Hematopoietic multipotent progenitor cell treated with erythropoietin and hydrocortisone succinate and interleukin-3 and kit ligand, for 15 days (in vitro differentiated cells): ENCODE measurements around the gene TMEM59L.

Source experiments
- DNase-seq: peaks from one replicate; pipeline ENCODE4 v3.0.0-alpha.2; 2015; ENCODE audit warnings: low spot score

The TMEM59L gene

DNA sequence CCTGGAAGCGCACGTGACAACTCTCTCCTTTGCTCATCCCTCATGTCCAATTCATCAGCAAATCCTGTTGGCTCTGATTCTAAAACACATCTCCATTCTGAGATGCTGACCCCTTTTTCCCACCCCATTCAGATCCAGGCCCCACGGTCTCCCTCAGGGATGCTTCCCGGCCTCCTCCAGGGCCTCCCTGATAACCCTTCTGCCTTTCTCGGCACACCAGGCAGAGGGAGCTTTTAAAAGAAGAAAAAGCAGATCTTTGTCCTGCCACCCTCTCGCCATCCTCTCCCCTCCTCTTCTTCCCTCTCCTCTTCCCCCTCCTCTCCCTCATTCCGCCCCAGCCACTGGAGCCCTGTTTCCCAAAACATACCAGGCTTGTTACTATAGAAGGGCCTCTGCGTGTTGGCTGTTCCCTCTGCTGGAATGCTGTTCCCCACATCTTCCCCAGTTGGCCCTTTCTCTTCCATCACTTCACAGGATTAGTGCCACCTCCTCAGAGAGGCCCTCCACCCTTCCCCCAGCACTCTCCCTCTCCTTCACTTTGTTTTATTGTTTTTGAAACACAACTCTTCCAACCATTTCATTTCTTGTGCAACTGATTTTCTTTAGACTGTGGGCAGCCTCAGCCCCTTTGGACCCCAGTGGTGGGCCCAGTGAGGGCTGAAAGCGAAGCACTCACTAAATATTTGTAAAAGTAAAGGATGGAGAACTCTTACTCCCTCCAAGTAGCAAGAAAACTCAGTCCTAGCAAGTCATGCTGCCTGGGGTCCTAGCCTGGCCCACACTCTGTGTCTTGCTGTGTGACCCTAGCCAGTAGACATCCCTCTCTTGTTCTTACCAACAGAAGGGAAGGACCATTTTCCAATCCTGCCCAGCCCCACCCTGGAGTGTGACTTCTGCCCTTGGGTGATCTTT is 3.6 kb upstream of the TMEM59L start:
- no peak for DNase-seq

DNA sequence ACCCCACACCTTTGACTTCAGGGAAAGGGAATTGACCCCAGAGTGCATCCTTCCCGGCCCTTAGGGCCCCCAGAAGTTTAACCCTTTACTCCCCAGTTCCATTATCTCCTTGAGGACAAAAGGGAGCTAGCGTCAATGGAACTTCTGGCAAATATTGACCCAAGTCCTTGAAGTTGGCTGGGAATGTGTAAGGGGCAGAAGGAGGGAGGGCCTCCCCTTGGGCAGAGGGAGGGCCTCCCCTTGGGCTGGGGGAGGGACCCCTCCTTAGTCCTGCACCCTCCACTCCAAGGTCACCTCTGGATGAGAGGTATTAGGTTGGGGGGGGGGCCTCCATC is 3.0 kb upstream of the TMEM59L start:
- DNase-seq = no peak

DNA sequence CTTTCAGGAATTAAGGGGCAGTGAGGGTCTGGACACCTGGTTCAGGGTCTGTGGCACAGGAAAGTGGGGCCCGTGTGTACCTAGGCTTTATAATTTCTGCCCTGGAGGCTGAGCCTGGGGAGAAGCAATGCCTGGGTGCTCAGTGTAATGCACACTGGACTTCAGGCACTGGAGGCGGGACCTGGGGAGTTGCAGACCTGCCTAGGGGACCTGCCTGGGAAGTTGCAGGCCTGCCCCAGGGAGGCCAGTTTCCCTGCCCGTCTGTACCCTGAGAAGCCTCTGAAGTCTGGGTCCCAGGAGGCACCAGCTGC is 2.5 kb upstream of the TMEM59L start:
- DNase-seq = no peak

DNA sequence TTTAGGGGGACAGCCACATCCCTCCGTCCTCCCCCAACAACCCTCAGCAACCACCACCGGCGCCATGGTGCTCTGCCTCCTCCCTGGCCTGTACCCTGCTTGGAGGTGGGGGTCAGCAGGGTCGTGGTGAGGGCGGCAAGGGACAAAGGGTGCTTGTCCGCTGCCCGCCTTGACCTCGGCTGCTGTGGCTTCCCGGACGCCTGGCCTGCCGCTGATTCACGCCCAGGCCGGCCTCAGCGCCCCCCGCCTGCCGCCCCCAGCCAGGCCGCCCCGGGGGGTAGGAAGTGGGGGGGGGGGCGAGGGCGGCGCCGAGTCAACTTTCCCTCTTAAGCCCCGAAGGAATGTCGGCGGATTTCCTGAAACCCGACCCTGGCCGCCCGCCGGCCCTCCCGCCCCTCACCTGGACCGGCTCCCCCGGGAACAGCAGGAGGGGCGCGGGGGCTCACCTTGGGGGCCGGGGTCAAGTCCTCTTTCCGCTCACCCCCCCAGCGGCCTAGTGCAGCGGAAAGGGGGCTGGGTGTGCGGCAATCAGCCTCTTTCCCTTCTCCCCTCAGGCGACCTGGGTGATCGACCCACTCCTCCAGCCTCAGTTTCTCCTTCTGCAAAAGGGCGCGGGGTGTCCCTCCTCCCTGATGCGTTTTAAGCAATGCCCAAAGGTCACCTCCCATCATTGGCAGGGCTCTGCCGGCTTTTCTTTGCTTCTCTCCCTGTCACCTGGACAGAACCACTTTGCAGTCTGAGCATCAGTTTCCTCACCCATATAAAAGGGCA is 1.9 kb upstream of the TMEM59L start:
- no peak for DNase-seq

DNA sequence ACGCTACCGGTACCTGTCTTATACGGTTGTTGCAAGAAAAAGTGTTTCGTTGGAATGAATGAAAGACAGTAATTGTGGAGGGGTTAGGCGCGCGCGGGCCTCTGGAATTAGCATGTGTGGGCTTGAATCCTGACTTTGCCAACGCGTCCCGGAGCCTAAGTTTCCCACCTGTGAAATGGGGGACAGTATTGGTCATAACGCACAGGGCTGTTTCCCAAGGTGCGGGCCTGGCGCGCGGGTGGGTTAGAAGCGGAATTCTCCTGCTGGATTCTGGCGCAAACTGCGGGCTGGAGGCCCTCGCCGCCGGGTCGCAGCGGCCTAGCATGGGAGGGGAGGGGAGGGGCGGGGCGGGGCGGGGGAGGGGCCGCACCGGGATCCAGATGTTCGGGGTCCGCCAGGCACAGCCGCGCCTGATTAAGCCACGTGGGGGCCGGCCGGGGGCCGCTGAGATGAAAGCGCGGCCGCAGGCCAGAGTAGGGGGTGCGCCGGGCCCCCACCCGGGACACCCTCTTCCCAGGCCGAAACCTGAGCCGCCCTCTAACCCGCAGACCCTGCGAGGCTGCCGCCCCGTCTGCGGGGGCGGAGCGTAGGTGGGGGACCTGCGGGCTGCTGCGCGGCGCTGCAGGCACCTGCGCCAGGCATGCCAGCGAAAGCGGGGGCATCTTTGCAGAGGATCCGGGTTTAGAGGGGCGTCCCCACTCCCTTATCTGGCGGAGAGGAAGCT is 1.2 kb upstream of the TMEM59L start:
- DNase-seq = no peak

DNA sequence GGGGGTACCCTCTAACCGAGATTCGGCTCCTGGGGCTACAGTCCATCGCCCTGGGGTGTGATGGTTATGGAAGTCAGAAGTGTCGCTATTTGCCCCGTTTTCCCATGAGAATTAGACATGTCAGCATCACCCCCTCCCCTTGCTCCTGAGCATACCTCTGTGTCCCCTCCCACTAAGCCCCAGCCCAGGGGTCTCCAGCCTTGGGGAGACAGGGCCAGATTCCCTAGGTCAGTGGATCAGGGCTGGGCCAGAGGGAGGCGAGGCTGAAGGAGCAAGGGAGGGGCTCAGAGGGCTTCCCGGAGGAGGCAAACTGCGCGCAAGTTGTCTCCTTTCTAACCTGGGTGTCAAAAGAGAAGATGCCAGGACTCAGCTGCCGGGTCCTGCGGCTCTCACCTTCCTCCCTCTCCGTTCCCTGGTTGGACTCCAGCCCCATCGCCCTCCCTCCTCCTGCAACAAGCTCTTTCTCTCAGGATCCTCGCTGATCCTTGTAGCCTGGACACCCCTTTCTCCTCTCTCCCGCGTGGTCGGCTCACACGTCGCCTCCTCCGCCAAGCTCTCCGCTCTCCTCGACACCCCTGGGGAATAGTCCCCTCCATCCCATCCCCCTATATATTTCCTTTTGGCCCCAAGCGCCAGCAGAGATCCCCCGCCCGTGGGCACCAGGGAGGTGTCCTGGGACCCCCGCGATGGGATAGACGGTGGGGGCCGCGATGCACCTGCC is 459 bp upstream of the TMEM59L start:
- no peak for DNase-seq

DNA sequence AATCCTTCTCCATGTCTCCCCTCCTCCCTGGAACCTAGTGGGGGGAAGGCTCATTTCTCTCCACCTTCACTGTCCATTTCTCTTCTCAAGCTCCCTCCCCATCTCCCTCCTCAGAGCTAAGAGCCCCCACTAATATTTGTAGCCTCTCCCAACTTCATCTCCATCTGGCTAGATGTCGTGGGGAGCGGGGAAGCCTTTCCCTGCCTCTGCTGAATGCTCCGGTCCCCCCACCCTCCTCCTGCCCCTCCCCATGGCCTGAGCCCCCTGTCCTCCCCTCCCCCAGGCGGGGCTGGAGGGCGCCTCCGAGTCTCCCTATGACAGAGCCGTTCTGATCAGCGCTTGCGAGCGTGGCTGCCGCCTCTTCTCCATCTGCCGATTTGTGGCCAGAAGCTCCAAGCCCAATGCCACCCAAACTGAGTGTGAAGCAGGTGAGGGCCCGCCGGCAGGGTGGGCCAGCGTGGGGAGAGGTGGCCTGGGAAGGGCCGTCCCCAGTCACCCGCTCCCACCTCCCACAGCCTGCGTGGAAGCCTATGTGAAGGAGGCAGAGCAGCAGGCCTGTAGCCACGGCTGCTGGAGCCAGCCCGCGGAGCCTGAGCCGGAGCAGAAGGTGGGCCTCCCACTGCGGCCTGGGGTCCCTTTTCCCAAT is 1.0 kb downstream of the TMEM59L start:
- DNase-seq = no peak

DNA sequence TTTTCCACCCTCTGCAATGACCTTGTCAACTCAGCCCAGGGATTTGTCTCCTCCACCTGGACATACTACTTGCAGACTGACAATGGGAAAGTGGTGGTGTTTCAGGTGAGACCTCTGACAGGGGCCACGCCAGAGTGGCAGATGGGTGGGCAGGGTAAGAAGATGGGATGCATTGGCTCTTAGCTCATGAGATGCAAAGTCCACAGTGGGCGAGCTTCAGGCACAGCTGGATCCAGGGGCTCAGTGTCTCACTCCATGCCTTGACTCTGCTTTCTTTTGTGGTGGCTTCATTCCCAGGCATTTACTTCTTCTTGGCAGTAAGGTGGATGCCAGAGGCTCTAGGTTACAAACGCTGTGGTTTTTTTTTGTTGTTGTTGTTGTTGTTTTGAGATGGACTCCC is 3.4 kb downstream of the TMEM59L start:
- DNase-seq = no peak

DNA sequence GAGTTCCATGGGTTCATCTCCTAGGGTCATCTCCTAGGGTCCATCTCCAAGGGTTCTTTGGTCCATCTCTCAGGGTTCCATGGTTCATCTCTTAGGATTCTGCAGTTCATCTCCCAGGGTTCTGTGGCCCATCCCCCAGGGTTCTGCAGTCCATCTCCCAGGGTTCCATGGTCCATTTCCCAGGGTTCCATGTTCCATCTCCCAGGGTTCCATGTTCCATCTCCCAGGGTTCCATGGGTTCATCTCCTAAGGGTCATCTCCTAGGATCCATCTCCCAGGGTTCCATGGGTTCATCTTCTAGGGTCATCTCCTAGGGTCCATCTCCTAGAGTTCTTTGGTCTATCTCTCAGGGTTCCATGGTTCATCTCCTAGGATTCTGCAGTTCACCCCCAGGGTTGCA is 4.9 kb downstream of the TMEM59L start:
- DNase-seq = no peak

DNA sequence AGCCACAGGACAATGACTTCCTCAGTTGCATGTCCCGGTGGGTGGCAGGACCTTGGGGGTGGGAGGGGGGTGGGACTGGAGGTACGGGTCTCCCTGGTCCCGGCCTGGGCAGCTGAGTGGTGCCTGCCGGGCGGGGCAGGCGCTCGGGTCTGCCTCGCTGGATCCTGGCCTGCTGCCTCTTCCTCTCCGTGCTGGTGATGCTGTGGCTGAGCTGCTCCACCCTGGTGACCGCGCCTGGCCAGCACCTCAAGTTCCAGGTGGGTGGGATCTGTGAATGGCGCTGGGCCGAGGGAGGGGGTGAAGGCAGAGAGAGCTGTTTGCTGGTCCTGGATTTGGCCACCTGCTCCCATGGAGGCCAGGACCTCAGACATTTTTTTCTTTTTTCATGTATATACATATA is 5.6 kb downstream of the TMEM59L start:
- no peak for DNase-seq

DNA sequence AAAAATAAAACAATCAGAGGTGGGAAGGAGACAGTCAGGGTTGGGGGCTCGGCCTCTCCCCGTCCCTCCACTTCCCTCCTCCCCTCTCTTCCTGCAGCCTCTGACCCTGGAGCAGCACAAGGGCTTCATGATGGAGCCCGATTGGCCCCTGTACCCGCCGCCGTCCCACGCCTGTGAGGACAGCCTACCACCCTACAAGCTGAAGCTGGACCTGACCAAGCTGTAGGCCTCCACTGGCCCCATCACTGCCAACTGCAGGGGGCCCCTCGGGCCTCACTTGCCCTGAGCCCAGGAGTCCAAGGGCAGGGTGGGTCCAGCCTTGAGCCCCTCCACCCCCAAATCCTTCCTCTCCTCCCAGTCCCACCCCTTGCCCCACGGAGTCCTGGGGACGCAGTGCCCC is 7.6 kb downstream of the TMEM59L start:
- no peak for DNase-seq

DNA sequence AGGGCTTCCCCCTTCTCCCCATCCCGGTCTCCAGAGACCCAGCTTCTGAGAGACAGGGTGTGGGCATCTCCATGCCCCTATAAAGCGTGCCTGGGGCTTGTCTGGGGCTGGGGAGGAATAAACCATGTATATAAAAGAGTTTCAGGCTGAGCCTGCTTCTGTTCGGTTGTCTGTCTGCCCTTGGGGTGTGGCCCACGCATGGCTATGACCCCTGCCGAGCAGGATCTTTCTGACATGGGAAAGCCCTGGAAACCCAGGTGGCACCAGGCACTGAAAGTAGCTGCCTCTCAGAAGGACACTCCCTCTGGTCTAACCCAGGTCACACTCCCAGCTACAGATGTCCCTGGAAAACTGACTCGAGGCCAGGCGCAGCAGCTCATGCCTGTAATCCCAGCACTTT is 8.2 kb downstream of the TMEM59L start:
- DNase-seq = no peak

DNA sequence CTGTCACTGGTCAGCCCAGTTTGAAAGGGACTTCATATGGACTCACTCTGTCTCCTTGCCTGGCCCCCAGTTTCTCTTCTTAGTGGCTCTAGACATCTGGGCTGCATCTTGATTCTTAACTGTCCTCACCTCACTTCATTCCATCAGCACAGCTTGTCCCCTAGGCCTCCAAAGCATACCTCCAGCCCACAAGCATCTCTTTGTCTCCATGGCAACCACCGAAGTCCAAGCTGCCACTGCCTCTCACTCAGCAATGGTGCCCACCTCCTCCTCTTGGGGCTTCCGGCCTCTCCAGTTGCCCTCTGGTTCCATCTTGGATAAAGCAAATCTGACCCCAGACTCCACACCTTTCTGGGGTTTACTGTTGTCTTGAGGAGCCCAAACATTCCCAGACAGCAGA is 14.2 kb downstream of the TMEM59L start:
- no peak for DNase-seq

DNA sequence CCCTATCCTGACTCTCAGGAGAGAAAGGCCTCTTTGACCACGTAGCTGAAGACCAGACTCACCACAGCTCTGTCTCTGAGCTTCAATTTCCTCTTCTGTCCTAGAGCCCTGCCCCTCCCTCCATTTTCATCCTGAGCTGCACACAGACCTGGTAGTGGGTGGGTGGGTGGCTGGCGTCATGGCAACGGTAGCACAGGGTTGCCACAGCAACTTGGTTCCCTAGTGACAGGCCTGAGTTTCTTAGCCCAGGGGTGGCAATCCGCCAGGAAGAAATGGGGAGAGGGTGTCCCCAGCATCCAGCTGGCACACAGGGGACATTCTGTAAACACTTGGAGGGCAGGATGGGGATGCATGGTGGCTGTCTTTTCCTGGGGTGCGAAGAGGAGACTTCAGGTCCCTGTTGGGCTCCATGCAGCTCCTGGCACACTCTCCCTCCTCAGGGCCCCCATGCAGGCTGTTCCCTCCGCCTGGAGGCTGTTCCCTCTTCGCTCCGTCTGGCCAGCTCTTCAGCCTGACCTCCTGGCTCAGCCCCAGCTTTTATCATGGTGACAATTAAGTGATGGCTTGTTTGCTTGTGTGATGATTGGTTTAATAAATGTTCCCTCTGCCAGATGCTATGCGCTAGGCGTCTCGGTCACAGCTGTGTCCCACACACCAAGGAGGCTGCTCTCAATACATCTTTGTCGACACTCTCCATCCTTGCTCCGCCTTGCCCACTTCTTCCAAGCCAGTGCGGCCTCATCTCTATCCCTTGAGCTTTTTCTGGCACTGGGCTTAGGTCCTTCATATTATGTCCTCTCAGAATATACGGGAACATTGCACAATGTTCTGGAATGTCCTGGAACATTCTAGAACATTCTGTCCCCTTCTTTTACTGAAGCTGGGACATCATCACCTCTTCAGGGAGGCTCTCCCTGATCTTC is 16.8 kb downstream of the TMEM59L start:
- DNase-seq = no peak

DNA sequence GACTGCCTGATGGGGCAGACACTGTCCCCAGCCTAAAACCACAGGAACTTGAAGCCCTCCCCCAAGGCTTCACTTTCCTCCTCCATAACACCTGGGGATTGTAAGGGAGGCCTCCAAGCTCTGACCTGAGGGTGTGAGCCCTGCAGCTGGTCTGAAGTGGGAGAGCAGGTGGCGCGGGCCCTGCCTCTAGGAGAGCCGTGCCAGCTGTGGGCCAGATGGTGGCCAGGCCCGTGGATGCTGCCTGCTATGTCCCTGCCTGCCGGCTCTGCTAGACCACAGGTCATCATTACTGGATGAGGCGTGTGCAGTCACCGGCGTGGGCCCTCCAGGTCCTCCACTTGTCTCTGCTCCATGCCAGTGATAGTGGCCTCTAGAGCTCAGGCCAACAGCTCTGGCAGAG is 20.7 kb downstream of the TMEM59L start:
- DNase-seq = no peak

DNA sequence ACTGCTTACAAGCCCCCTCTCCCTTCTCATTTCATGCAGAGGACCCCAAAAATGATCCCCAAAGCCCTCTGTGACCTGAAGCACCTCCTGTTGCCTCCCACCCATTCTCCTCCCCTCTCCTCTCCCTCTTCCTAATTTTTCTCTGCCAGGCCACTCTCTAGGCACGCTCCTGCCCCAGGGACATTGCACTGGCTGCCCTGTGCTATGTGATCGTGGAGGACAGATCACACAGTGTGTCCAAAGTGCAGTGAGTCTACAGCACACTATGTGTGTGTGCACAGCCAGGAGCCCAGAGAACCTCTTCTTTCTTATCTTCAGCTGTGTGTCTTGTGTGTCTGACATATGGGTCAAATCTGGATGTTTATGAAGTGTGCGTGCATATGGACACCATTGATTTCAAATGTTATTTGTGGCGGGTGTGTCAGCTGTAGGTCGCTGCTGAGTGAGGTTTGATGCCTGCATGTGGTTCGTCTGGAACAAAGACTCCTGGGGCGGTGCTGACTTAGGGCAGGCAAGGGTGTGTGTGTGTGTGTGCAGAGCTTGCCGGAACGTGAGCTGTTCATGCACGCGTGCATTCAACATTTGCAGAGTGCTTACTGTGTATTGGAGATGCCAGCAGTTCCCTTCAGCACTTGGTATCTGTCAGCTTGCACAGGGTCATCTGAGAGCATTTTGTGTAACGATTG is 22.1 kb downstream of the TMEM59L start:
- DNase-seq = no peak

DNA sequence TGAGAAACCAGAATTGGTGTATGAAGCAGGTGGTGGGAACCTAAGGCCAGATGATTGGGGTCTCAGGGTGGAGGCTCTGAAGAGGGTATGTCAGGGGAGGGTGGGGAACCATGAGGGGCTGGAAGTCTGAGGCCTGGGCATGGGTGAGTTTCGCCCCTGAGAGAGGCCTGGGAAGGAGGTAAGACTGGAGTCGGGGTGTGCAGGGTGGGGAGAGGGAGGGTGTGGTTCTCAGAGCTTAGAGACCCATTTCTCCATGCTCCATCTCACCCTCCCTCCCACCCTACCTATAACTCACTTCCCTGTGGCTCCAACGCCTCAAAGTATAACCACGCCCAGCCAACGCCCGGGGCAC is 23.1 kb downstream of the TMEM59L start:
- no peak for DNase-seq

DNA sequence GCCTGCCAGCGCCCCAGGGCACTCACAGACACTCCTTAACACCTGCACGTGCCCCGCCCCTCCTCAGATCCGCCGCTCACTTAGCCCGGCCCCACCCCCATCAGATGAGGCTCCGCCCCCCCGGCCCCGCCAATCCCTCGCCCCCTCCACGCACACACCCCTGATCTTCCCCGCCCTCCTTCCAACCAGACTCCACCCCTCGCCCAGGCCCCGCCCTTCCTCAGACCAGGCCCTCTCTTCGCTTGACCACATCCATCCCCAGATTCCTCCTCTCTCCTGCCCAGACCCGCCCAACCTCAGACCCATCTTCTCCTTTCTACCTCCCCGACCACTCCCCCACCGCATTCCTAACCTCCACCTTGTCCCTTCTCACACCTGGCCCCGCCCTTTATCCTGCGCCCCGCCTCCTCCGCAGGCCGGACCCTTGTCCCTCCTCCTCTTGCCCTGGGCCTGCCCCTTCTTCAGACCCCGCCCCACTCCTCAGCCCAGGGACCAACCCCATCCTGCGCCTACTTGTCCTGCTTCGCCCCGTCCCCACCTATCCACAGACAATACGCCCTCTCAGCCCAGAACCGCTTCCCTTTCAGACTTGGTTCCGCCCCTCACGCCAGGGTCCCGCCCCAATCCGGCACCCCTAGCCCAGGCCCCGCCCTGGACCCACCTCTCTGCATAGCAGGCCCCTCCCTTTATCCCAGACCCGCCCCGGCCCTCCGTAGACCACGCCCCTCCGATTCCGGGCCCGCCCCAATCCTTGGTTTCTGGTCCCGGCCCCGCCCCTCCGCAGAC is 23.7 kb downstream of the TMEM59L start:
- peak; percentile 91 for DNase-seq

DNA sequence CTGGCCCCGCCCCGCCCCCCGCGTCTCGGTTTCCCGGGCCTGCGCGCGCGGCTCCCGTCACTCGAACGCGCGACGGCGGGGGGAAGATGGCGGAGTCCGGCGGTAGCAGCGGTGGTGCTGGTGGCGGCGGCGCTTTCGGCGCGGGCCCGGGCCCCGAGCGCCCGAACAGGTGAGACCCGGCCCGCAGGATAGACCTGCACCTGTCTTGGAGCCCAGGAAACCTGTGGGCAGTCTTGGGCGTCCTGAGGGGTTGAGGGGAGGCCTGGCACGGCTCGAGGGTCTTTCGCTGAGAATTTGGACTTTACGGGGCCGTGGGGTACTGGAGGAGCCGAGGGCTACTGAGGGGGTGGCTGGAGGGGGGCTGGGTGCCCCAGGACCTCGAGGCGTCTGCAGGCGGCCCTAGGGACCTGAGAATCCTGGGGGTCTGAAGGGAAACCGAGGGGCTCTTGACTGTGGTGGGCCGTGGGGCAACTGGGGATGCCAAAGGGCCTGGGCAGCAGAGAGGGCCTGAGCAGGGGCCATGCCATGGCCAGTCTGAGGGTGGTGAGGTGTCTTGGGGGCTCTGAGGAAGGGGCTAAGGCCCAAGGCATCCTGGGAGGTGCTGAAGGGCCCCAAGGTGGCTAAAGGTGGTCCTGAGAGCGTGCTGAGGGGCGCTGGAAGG is 24.4 kb downstream of the TMEM59L start, which contains the start of gene KLHL26:
Gene KLHL26 (plus strand): TSS at position 60 of the 661 bp plus-strand sequence. CDS start 27 bp downstream, at position 87.
- DNase-seq = no peak
